ENCODE data around the gene TCF7L2. TPM values are rescaled to one million over a fixed set of nuclear protein-coding genes. Genes with fewer than 3 reads are reported as not detected.

The TCF7L2 gene
- total RNA-seq, 1 experiment from 2014 or later: 14.8 TPM

DNA sequence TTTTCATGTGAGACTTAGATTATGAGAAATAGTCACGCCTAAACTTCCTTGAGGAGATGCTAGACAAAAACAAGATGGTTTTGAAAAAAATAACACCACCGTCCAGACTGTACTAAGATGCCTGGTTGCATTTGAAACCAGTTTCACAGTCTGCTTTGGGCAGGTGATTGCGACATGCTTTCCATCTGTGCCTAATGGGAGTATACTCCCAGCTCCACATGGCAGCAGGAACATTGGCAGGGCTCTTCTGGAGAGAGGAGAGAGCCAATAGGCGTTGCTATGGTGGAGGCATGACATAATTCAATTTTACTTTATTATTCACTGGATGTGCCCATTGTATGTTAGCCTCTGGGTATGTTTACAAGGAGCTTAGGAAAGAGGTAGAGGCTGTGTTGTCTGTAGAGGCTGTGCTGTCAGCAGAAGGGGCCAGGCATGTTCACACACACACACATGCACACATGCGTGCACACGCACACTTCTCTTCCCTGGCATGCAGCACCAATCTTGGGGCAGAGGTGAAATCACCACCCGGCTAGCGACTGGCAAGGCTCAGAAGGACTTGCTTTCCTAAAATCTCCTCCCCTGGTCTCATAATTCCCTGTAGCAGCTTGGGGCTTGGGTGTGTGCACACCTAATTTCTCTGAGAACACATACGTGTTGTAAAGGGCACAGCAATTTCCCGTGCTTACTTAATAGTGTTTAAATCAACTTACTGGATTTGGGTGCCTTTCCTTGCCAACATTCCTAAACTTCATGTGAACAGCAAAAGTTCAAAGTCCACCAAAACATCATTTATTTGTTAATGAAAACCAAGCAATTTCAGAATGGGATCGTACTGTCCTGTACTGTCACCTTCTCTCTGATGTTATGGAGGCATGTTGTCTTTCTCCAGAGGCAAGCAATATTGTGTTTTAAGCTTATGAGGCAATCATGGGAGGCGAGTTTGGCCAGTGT lies 162.1 kb downstream of the TCF7L2 start:
- H3K4me3 ChIP-seq: no peak overlapping the region
- ChIA-PET CTCF (no interaction called here), POLR2A (ENCODE audit: unreplicated experiment) (no interaction called here)
- H3F3A ChIP-seq (ENCODE audit: insufficient read depth, low read depth): no peaks in the 10 kb centered on the region
- no peak overlapping the region for H3K4me2 ChIP-seq
- no peaks in the 10 kb centered on the region for H4K20me1 ChIP-seq (ENCODE audit: insufficient read depth)
- H3K9me3 ChIP-seq (ENCODE audit: insufficient read depth, low read depth): no peaks in the 10 kb centered on the region
- intact Hi-C loops (cut with micrococcal nuclease; ENCODE audit: unreplicated experiment): no loop called here
- no TSS peak for BruUV-seq (replicated peaks)
- H3K9me2 ChIP-seq (ENCODE audit: insufficient read depth): no peaks in the 10 kb centered on the region
- DNase-seq: no peak
- no peak overlapping the region for H3K27ac ChIP-seq
- no peak for TF ChIP-seq EZH2 (IDR thresholded peaks at IDR 0.05; ENCODE audit: low read depth)
- TF ChIP-seq, protein P1, sequence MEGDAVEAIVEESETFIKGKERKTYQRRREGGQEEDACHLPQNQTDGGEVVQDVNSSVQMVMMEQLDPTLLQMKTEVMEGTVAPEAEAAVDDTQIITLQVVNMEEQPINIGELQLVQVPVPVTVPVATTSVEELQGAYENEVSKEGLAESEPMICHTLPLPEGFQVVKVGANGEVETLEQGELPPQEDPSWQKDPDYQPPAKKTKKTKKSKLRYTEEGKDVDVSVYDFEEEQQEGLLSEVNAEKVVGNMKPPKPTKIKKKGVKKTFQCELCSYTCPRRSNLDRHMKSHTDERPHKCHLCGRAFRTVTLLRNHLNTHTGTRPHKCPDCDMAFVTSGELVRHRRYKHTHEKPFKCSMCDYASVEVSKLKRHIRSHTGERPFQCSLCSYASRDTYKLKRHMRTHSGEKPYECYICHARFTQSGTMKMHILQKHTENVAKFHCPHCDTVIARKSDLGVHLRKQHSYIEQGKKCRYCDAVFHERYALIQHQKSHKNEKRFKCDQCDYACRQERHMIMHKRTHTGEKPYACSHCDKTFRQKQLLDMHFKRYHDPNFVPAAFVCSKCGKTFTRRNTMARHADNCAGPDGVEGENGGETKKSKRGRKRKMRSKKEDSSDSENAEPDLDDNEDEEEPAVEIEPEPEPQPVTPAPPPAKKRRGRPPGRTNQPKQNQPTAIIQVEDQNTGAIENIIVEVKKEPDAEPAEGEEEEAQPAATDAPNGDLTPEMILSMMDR (conservative IDR thresholded peaks at IDR 0.05): no peak
- H3K27me3 ChIP-seq (ENCODE audit: insufficient read depth, low read depth): no peaks in the 10 kb centered on the region
- H2AFZ ChIP-seq: no peak overlapping the region
- H3K36me3 ChIP-seq (ENCODE audit: low read depth): no peaks in the 10 kb centered on the region
- H3K4me1 ChIP-seq (replicated peaks; ENCODE audit: insufficient read depth): no peaks in the 10 kb centered on the region
- no peaks in the 10 kb centered on the region for H3K79me2 ChIP-seq (ENCODE audit: low read depth)

DNA sequence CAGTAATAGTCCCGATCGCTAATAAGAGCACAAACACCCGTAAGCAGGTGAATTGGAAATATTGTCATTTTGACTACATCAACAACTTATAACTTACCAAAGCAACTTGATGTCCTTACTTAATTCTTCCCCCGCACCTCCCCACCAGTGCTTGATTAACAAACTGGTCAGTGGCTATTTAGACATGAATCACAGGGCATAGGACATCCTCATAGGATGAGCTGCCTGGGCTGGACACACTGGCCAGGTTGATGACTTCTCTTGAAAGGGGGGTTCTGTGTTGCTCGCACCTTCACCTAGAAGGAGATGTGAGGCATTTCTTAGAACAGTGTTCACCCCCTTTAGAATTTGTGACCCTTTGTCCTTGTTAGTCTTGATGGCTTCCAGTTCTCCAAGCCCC lies 163.2 kb downstream of the TCF7L2 start:
- Histone ChIP-seq H3F3A (ENCODE audit: insufficient read depth, low read depth) (no peaks in the 10 kb centered on the region), H3K36me3 (ENCODE audit: low read depth) (no peaks in the 10 kb centered on the region), H3K4me3 (no peak overlapping the region), H3K27ac (no peak overlapping the region), H3K79me2 (ENCODE audit: low read depth) (no peaks in the 10 kb centered on the region), H3K4me2 (no peak overlapping the region), H4K20me1 (ENCODE audit: insufficient read depth) (no peaks in the 10 kb centered on the region), H3K9me2 (ENCODE audit: insufficient read depth) (no peaks in the 10 kb centered on the region), H3K27me3 (ENCODE audit: insufficient read depth, low read depth) (no peaks in the 10 kb centered on the region), H2AFZ (no peak overlapping the region), H3K9me3 (ENCODE audit: insufficient read depth, low read depth) (no peaks in the 10 kb centered on the region), H3K4me1 (replicated peaks; ENCODE audit: insufficient read depth) (no peaks in the 10 kb centered on the region)
- intact Hi-C loops (cut with micrococcal nuclease; ENCODE audit: unreplicated experiment): no loop called here
- BruUV-seq (replicated peaks): no TSS peak
- DNase-seq: no peak
- TF ChIP-seq, protein P1 (conservative IDR thresholded peaks at IDR 0.05): no peak
- TF ChIP-seq EZH2 (IDR thresholded peaks at IDR 0.05; ENCODE audit: low read depth): no peak
- ChIA-PET POLR2A (ENCODE audit: unreplicated experiment) (no interaction called here), CTCF (no interaction called here)

DNA sequence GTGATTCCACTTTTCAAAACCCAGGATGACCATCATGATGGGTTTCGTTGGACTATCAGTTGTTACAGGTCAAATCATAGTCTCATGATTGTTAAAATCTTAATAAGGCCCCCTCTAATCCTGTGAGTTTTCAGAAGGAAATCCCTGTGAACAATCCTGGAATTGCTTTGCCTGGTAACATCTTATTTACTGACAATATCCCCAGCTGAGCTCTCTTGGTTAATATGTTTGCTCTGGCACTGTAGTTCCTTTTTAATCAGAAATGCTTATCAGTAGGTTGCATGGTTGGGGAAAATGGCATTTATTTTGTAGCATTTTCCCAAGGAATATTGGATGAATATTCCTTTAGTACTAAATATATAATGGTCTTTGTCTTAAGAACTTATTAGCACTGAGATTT lies 163.9 kb downstream of the TCF7L2 start:
- H4K20me1 ChIP-seq (ENCODE audit: insufficient read depth): no peaks in the 10 kb centered on the region
- POLR2A ChIA-PET (ENCODE audit: unreplicated experiment): no interaction called here
- H3F3A ChIP-seq (ENCODE audit: insufficient read depth, low read depth): no peaks in the 10 kb centered on the region
- no peaks in the 10 kb centered on the region for H3K27me3 ChIP-seq (ENCODE audit: insufficient read depth, low read depth)
- H2AFZ ChIP-seq: no peak overlapping the region
- H3K4me2 ChIP-seq: no peak overlapping the region
- H3K9me3 ChIP-seq (ENCODE audit: insufficient read depth, low read depth): no peaks in the 10 kb centered on the region
- no peak overlapping the region for H3K27ac ChIP-seq
- no TSS peak for BruUV-seq (replicated peaks)
- H3K9me2 ChIP-seq (ENCODE audit: insufficient read depth): no peaks in the 10 kb centered on the region
- intact Hi-C loops (cut with micrococcal nuclease; ENCODE audit: unreplicated experiment): no loop called here
- CTCF ChIA-PET: no interaction called here
- TF ChIP-seq, protein P1 (conservative IDR thresholded peaks at IDR 0.05): no peak
- no peak for TF ChIP-seq EZH2 (IDR thresholded peaks at IDR 0.05; ENCODE audit: low read depth)
- no peak for DNase-seq
- H3K36me3 ChIP-seq (ENCODE audit: low read depth): no peaks in the 10 kb centered on the region
- no peak overlapping the region for H3K4me3 ChIP-seq
- no peaks in the 10 kb centered on the region for H3K4me1 ChIP-seq (replicated peaks; ENCODE audit: insufficient read depth)
- H3K79me2 ChIP-seq (ENCODE audit: low read depth): no peaks in the 10 kb centered on the region
